GM12875 (cell line): ENCODE measurements around the gene TRIM36.

Experiments
- H3K4me3 ChIP-seq: one replicate; pipeline ENCODE4 v1.5.1; 2011; ENCODE audit warnings: low read depth, low read length, control low read depth
- CTCF ChIP-seq: IDR thresholded peaks from 2 replicates; pipeline ENCODE4 v1.5.1; 2011; ENCODE audit warnings: low read depth, mild to moderate bottlenecking, control low read depth, inconsistent platforms, low read length, moderate library complexity, borderline replicate concordance; ENCODE audit not compliant: insufficient read depth

The TRIM36 gene

GRCh38 chr5:115166744-115167393 lies 2.8 kb downstream of the TRIM36 start:
- TF ChIP-seq CTCF: no peak
- H3K4me3 ChIP-seq: no peak overlapping the region

- H3K4me3 ChIP-seq: no peak overlapping the region
Observed at GRCh38 chr5:115165790-115166189, 3.9 kb downstream of the TRIM36 start.

GRCh38 chr5:115160975-115161475 lies 8.7 kb downstream of the TRIM36 start:
- H3K4me3 ChIP-seq: no peak overlapping the region
- no peak for TF ChIP-seq CTCF

More at GRCh38 chr5:115165790-115166189, 3.9 kb downstream of the TRIM36 start:
- TF ChIP-seq CTCF: no peak

- no peak for TF ChIP-seq CTCF
- no peak overlapping the region for H3K4me3 ChIP-seq
Observed at GRCh38 chr5:115151208-115151805, 18.4 kb downstream of the TRIM36 start.

GRCh38 chr5:115150512-115150911 lies 19.2 kb downstream of the TRIM36 start:
- no peak for TF ChIP-seq CTCF
- H3K4me3 ChIP-seq: no peak overlapping the region

GRCh38 chr5:115147052-115147451 lies 22.7 kb downstream of the TRIM36 start:
- no peak overlapping the region for H3K4me3 ChIP-seq
- no peak for TF ChIP-seq CTCF

- TF ChIP-seq CTCF: no peak
- H3K4me3 ChIP-seq: no peak overlapping the region
Observed at GRCh38 chr5:115136294-115136693, 33.4 kb downstream of the TRIM36 start.
